ENCODE measurements around the gene BLMH. TPM values are rescaled to one million over a fixed set of nuclear protein-coding genes. Genes with fewer than 3 reads are reported as not detected.

Gene BLMH
- total and polyA plus RNA-seq, 9 of the 15 experiments (the other 6 are each of a cell fraction or from before 2014, with no cell fraction given), result 26.0 to 118 (median 67.3) TPM

DNA sequence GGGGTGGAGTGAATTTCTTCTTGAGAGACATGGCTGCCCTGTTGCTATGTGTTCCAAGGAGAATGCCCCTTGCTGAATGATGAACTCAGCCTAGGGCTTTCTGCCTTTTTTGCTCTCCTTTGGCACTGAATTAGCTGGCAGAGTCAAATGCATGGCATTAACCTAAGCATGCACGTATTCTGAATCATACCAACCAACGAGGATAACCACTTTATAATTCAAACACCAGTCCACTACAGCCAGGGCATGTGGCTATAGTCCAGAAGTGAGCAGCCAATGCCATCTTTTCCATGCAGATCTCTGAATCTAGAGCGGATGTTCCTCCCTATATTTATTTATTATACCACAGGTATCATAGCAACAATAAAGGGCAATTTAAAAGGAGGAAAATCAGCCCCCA is 26.4 kb upstream of the BLMH start:
- TF ChIP-seq NCOA2 (IDR thresholded peaks at IDR 0.05; ENCODE audit: partially characterized antibody in 2 of 2), result no peak
- TF ChIP-seq, protein P1, sequence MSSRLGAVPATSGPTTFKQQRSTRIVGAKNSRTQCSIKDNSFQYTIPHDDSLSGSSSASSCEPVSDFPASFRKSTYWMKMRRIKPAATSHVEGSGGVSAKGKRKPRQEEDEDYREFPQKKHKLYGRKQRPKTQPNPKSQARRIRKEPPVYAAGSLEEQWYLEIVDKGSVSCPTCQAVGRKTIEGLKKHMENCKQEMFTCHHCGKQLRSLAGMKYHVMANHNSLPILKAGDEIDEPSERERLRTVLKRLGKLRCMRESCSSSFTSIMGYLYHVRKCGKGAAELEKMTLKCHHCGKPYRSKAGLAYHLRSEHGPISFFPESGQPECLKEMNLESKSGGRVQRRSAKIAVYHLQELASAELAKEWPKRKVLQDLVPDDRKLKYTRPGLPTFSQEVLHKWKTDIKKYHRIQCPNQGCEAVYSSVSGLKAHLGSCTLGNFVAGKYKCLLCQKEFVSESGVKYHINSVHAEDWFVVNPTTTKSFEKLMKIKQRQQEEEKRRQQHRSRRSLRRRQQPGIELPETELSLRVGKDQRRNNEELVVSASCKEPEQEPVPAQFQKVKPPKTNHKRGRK (tag; IDR thresholded peaks at IDR 0.05), result 0 out of 2 replicates have a peak, but pooled peaks have one; percentile 21
- TF ChIP-seq, protein P2, sequence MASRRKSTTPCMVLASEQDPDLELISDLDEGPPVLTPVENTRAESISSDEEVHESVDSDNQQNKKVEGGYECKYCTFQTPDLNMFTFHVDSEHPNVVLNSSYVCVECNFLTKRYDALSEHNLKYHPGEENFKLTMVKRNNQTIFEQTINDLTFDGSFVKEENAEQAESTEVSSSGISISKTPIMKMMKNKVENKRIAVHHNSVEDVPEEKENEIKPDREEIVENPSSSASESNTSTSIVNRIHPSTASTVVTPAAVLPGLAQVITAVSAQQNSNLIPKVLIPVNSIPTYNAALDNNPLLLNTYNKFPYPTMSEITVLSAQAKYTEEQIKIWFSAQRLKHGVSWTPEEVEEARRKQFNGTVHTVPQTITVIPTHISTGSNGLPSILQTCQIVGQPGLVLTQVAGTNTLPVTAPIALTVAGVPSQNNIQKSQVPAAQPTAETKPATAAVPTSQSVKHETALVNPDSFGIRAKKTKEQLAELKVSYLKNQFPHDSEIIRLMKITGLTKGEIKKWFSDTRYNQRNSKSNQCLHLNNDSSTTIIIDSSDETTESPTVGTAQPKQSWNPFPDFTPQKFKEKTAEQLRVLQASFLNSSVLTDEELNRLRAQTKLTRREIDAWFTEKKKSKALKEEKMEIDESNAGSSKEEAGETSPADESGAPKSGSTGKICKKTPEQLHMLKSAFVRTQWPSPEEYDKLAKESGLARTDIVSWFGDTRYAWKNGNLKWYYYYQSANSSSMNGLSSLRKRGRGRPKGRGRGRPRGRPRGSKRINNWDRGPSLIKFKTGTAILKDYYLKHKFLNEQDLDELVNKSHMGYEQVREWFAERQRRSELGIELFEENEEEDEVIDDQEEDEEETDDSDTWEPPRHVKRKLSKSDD (conservative IDR thresholded peaks at IDR 0.05; ENCODE audit: low read length), result no peak
- no peak for TF ChIP-seq ZNF146 (CRISPR knock-in tag; IDR thresholded peaks at IDR 0.05; ENCODE audit: unreplicated experiment)
- CTCF ChIA-PET (ENCODE audit: low intra/inter-chr PET ratio), result no interaction called here
- no peaks in the 10 kb centered on the region for H3K9me3 ChIP-seq (replicated peaks; ENCODE audit: control insufficient read depth, insufficient read depth, low read depth, low read length)
- H3K9me1 ChIP-seq (ENCODE audit: control insufficient read depth, insufficient read depth, low read length), result no peaks in the 10 kb centered on the region
- no TSS peak for BruUV-seq (replicated peaks)
- H3K9ac ChIP-seq (ENCODE audit: insufficient read depth in 1 of 2, low read depth in 2 of 2, low read length in 2 of 2), result no peak overlapping the region
- H3K27me3 ChIP-seq (ENCODE audit: control insufficient read depth in 2 of 2, insufficient read depth in 2 of 2, low read length in 2 of 2), result no peaks in the 10 kb centered on the region
- H3K4me2 ChIP-seq (ENCODE audit: insufficient read depth, low read length), result no peak overlapping the region
- intact Hi-C loops (cut with micrococcal nuclease) (no loop called here), in situ Hi-C loops (cut with MboI) (no loop called here)
- no peaks in the 10 kb centered on the region for H3K36me3 ChIP-seq (ENCODE audit: control insufficient read depth, insufficient read depth, low read length)
- no peaks in the 10 kb centered on the region for H3K79me2 ChIP-seq (ENCODE audit: control insufficient read depth, insufficient read depth, low read length)
- ATAC-seq (no peak), FAIRE-seq (no peak), DNase-seq (ENCODE audit: extremely low read depth in 1 of 4, low spot score in 3 of 4) (no peak)
- H2AFZ ChIP-seq (ENCODE audit: low read depth, low read length), result no peak overlapping the region
- H3K4me1 ChIP-seq (replicated peaks in 1 of 2; ENCODE audit: control insufficient read depth in 2 of 2, insufficient read depth in 2 of 2, low read length in 2 of 2), result peaks cover 0 to 5% of the 10 kb centered on the region in 2 experiments; a peak in 1 of 5 replicates
- no peak overlapping the region for H3K27ac ChIP-seq (ENCODE audit: extremely low read depth, low read depth, low read length)
- H3K4me3 ChIP-seq, result no peak overlapping the region
- POLR2A ChIA-PET, result interaction anchor here (1.1 kb wide), 1 partner anchor 12 kb away, joined by 3 read pairs; no protein-coding TSS in a partner anchor
- H4K20me1 ChIP-seq (replicated peaks; ENCODE audit: control insufficient read depth, insufficient read depth, low read length), result no peaks in the 10 kb centered on the region
- 42% methylated on average over 3 of the region's 3 CpGs for WGBS (ENCODE audit: insufficient coverage, low coverage, missing lambda C conversion rate)

All from K562 (cell line).